Measurements from ENCODE around the gene GRIA4.
"Not testable (repeated sequence)": the region's sequence is repeated elsewhere in the genome, so short reads cannot be mapped to it uniquely, and the experiment has no call there.

GRIA4 gene

DNA sequence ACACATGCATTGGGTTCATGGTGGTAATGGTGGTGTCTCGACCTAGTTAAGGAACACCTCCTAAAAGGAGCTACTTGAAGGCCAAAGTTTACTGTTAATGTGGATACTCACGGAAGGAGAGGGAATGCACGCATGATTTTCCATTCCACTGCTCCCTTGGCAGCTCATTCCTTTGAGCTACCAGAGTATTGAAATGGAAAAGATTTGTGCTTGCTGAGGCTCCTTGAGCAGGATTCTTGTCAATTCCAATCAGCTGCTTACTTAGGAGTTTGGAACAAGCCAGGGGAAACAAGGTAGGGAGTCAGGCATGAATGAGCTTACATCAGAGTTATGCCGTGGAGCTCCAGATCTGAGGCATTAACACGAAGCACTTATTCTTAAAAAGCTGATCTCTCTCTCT is 108.8 kb downstream of the GRIA4 start:
- no peak for DNase-seq

DNA sequence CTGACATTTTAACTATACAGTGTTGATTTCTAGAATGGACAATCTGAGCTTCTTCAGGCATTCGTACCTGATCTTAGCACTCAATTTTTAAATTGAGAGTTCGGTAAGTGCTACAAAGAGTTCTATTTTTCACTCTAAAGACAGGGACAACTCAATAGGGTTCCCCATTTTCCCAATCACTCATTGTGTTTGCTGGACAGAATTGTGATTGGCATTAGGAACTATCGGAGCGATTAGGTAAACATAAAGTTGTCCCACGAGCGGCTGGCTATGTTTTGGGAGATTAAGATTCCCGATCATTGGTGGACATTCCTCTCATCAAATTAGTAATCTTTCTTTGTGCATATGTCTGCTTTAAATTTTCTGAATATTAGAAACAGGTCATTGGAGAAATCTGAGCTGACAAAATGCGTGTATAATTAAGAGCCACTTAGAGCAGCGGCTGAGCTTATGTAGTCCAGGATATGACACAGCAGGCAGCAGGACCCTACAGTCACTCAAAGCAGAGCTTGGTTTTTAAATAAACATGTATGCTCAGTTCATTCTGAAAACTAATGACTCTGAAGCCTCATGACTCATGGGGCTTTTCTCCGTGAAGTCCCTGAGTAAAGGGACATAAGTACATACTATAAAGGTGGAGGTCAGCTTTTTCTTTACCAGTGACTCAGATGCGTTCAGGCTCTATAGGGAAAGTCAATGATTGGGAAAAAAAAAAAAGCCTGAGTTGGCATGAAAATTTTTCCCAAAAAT is 109.4 kb downstream of the GRIA4 start:
- no peak for DNase-seq

GRCh38 chr11:105720096-105720495 is 110.2 kb downstream of the GRIA4 start:
- DNase-seq: peak in 1 of 56 donors; percentile 3

- DNase-seq: no peak
Observed at GRCh38 chr11:105723269-105723668, 113.4 kb downstream of the GRIA4 start.

DNA sequence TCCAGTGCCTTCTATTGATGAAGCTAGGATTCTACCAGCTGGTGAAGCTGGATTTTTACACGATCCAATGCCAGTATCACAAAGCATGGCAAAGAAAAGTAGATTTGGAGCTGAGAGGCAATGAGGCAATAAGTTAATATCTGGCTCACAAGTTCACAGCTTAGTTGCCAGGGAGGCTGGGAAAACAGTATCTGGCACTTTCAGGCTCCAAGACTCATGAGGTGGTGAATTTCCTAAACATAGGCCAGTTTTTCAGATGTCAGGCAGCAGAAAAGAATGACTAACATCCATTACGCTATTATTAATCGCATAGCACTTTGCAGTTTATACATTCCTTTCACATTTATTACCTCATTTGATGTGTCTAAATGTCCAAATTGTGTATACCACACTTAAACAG is 122.7 kb downstream of the GRIA4 start:
- no peak for DNase-seq

GRCh38 chr11:105734426-105734825 is 124.6 kb downstream of the GRIA4 start:
- no peak for DNase-seq

- no peak for DNase-seq
Observed at GRCh38 chr11:105738251-105738650, 128.4 kb downstream of the GRIA4 start.

DNA sequence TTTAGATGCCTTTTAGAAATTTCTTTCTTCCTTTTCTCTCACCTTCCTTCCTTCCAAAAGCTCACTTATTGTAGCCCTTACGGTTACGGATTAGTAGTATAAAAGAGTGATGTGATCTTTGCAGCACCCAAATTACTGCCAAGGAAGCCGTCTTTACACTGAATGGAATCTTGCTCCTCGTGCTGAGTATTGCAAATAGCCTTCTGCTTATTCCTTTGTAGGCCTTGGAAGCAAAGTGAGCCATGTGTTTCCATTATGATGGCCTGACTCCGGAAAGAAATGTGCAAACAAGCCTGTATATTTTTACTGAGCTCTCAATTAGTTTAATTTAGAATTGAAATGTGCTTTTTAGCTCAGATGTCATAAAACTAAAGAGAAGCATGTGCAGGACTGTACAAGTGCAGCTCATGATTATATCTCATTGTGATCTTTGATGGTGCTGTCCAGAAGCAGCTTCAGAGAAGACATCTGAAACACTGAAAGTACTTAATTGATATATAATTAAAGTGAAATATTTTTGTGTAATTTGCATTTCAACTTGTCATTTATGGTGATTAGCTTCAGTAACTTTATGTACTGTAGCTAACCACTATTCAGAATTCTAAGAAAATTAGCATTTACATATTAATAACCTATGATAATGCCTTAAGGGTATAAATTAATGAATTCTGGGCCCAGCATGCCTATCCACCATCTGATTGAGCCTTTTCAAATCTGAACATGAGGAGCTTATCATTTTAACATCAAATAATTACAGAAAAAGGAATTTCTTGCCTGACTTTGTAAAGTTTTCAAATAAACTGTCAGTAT is 129.3 kb downstream of the GRIA4 start:
- DNase-seq: peak in 1 of 56 donors; percentile 9

GRCh38 chr11:105740164-105740903 is 130.5 kb downstream of the GRIA4 start:
- DNase-seq: no peak

DNA sequence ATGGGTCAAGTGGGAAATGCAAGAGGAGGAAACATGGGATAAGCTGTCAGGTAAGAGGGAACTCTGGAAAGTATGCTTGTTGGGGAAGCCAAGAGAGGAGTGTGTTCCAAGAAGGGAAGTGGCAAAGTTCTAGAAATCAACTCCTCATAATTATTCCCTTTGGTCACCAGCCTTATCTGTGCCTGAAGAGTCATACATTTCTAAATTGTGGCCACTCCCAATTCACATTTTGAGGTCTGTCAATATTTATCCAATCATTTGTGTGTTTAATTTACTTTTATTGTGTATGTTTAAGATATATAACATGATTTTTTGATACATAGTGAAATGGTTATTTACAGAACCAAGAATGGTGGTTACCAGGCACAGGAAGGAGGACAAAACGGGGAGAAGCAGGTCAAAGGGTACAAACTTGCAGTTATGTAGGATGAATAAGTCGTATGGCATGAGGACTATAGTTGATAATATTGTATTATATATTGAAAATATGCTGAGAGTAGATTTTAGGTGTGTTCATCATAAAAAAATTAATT is 131.7 kb downstream of the GRIA4 start:
- no peak for DNase-seq

- no peak for DNase-seq
Observed at GRCh38 chr11:105754260-105754659, 144.4 kb downstream of the GRIA4 start.

- DNase-seq: no peak
Observed at GRCh38 chr11:105754716-105755115, 144.8 kb downstream of the GRIA4 start.

GRCh38 chr11:105757107-105757506 is 147.2 kb downstream of the GRIA4 start:
- DNase-seq: no peak

DNA sequence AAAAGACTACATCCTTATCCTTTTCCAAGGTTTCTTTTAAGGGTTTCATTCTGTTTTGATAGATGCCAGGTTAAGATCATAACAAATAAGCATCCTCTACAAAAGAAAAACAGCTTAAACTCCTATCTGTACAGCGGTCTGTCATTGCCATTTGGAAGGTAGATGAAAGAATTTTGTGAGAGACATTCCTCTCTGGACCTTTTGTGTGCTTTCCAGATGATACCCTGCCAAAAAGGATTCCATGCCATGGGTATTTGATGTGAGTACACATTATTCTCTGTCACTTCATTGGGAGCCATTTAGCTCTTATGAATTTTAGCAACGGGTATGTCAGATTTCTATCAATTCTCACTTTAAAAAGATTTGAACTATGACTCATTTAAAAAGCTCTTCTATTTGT is 153.7 kb downstream of the GRIA4 start:
- DNase-seq: no peak

- DNase-seq: no peak
Observed at GRCh38 chr11:105767931-105768330, 158.1 kb downstream of the GRIA4 start.

- DNase-seq: no peak
Observed at GRCh38 chr11:105769627-105770026, 159.8 kb downstream of the GRIA4 start.

GRCh38 chr11:105773452-105773851 is 163.6 kb downstream of the GRIA4 start:
- not testable (repeated sequence) for DNase-seq

DNA sequence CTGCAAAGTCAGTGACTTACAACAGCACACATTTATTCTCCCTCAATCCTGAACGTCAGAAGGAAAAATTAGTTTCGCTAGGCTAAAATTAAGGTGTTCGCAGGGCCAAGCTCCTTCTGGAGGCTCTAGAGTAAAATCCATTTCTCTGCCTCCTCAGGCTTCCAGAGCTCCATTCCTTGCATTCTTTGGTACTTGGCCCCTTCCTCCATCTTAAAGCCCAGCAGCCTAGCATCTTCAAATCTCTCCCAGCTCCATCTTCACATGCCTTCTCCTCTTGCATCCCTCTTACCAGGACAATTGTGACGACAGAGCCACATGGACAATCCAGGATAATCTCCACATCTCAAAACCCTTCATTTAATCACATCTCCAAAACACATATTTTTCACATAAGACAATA is 165.0 kb downstream of the GRIA4 start:
- DNase-seq: no peak

- no peak for DNase-seq
Observed at GRCh38 chr11:105780781-105781525, 171.1 kb downstream of the GRIA4 start.

- no peak for DNase-seq
Observed at GRCh38 chr11:105781807-105782206, 171.9 kb downstream of the GRIA4 start.

DNA sequence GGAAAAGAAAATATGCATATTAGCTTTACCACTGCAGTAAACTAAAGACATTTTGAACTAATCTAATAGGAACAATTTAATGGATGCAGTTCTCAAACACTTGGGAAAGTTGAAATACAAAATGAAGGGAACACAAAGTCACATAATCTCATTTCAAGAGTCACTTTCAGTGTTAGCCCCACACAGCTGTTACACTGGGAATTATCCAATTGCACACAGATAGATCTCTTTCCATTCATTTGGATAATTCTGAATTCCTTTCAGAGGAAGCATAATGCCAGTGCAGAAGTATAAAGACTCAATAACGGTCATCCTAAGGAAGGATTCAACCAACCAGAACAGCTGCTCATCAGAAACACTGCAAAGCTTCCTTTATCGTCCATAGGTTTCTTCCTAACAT is 173.3 kb downstream of the GRIA4 start:
- DNase-seq: no peak

Measured in nucleus accumbens (tissue), 56 donors.